Mammary epithelial cell (primary cell): ENCODE data around the gene RGS8.

Source experiments
- CTCF ChIP-seq, 2 donors: IDR thresholded peaks in 1 of 2; conservative IDR thresholded peaks in 1 of 2; 2 replicates each; pipeline ENCODE4 v1.5.1; 2011 to 2012; ENCODE audit warnings: inconsistent platforms in 2 of 2, low read length in 2 of 2, mild to moderate bottlenecking in 2 of 2, control low read depth in 1 of 2, low read depth in 1 of 2; ENCODE audit not compliant: insufficient read depth in 1 of 2; ENCODE audit errors: extremely low read depth in 1 of 2
- EZH2 ChIP-seq: IDR thresholded peaks from 2 replicates; pipeline ENCODE4 v1.6.1; 2012; ENCODE audit warnings: low read length, inconsistent platforms, borderline replicate concordance

GRCh38 chr1:182664296-182664695 is 20.1 kb downstream of the RGS8 start:
- TF ChIP-seq EZH2, result no peak
- no peak for TF ChIP-seq CTCF (conservative IDR thresholded peaks at IDR 0.05 in 1 of 2, IDR thresholded peaks at IDR 0.05 in 1 of 2; ENCODE audit: extremely low read depth in 1 of 2, insufficient read depth in 1 of 2, low read depth in 1 of 2, low read length in 2 of 2)
